GM12878 (cell line): ENCODE data around the gene CCDC66. TPM values are rescaled to one million over a fixed set of nuclear protein-coding genes. Genes with fewer than 3 reads are reported as not detected.
A peak's percentile ranks its signal among the peaks of the same experiment; 100 is the strongest.

Experiments used
- ATAC-seq: fragments of 200-7000 bp; cut with Tn5 transposase; 3 replicates; pipeline ENCODE4 v1.9.1; 2020; ENCODE audit warnings: mild to moderate bottlenecking, moderate library complexity
- BruUV-seq: library from RNA; stranded (reverse); fragments of 400-500 nt; replicated peaks from 2 replicates; lab custom pipeline; 2021; lab: Mats Ljungman, UMichigan
- CTCF ChIA-PET: fragments of 300-600 bp; sonication (Branson Sonifier 250); formaldehyde crosslinking; extraction: SDS; loops from one replicate; lab custom pipeline; 2021; ENCODE audit warnings: inconsistent platforms; lab: Yijun Ruan, JAX
- POLR2A ChIA-PET: fragments of 350-600 bp; formaldehyde crosslinking; extraction: SDS; loops from one replicate; lab custom pipeline; 2021; ENCODE audit warnings: inconsistent platforms; lab: Charles Lee
- RAD21 ChIA-PET: fragments of 300-600 bp; sonication (Branson Sonifier 250); formaldehyde crosslinking; loops from one replicate; lab custom pipeline; 2023; ENCODE audit warnings: antibody characterized with exemption; ENCODE audit not compliant: unreplicated experiment; lab: Charles Lee
- SMC1A ChIA-PET: fragments of 300-600 bp; sonication (Branson Sonifier 250); formaldehyde crosslinking; loops from one replicate; lab custom pipeline; 2023; ENCODE audit not compliant: unreplicated experiment, uncharacterized antibody; lab: Charles Lee
- DNase-seq: peaks from one replicate; pipeline ENCODE4 v3.0.0-alpha.2; 2011; ENCODE audit warnings: low read depth, low spot score
- FAIRE-seq: peaks from 3 replicates; lab custom pipeline; 2011; peaks lifted over from hg19 to GRCh38; lab: Jason Lieb, UNC
- H2AFZ ChIP-seq: 2 replicates; pipeline ENCODE4 v1.6.0; 2011; ENCODE audit warnings: low read depth, low read length, control low read depth; ENCODE audit not compliant: control insufficient read depth
- H3K27ac ChIP-seq: 2 replicates; pipeline ENCODE4 v1.5.1; 2011; ENCODE audit warnings: control low read depth; ENCODE audit not compliant: control insufficient read depth, insufficient read depth
- H3K27me3 ChIP-seq, 2 experiments: replicated peaks in 1 of 2; 2 replicates each; pipeline versions ENCODE4 v1.6.0 to v1.6.1; 2011; ENCODE audit warnings: low read length in 1 of 2; ENCODE audit not compliant: control insufficient read depth in 2 of 2, insufficient read depth in 2 of 2
- H3K36me3 ChIP-seq, 2 experiments: 2 replicates each; pipeline ENCODE4 v1.5.1; 2011; ENCODE audit warnings: low read length in 1 of 2; ENCODE audit not compliant: control insufficient read depth in 2 of 2, insufficient read depth in 2 of 2
- H3K4me1 ChIP-seq: 2 replicates; pipeline ENCODE4 v1.6.1; 2011; ENCODE audit warnings: mild to moderate bottlenecking, low read length, moderate library complexity, mixed read lengths; ENCODE audit not compliant: control insufficient read depth, insufficient read depth
- H3K4me2 ChIP-seq: 2 replicates; pipeline ENCODE4 v1.6.0; 2011; ENCODE audit warnings: control low read depth; ENCODE audit not compliant: control insufficient read depth, insufficient read depth
- H3K4me3 ChIP-seq: fragments of 200-600 bp; sonication (generic); 2 replicates; pipeline ENCODE4 v1.5.1; 2016
- H3K79me2 ChIP-seq: 2 replicates; pipeline ENCODE4 v1.6.0; 2011; ENCODE audit warnings: low read length; ENCODE audit not compliant: control insufficient read depth, insufficient read depth
- H3K9ac ChIP-seq: 2 replicates; pipeline ENCODE4 v1.8.0; 2011; ENCODE audit warnings: low read length, control low read depth, mixed read lengths; ENCODE audit not compliant: control insufficient read depth, insufficient read depth
- H3K9me3 ChIP-seq: replicated peaks from 3 replicates; pipeline ENCODE4 v1.5.1; 2011; ENCODE audit warnings: mild to moderate bottlenecking, low read length; ENCODE audit not compliant: control insufficient read depth, insufficient read depth
- H4K20me1 ChIP-seq: 2 replicates; pipeline ENCODE4 v1.6.0; 2011; ENCODE audit not compliant: control insufficient read depth, insufficient read depth
- BCL11A ChIP-seq: IDR thresholded peaks from 2 replicates; pipeline ENCODE4 v1.6.1; 2011; ENCODE audit warnings: low read depth, low read length
- BCL3 ChIP-seq: IDR thresholded peaks from 2 replicates; pipeline ENCODE4 v1.6.1; 2011; ENCODE audit warnings: borderline replicate concordance, low read depth, mild to moderate bottlenecking, moderate library complexity, low read length; ENCODE audit not compliant: insufficient read depth, poor library complexity, severe bottlenecking
- ELK1 ChIP-seq: IDR thresholded peaks from 2 replicates; pipeline ENCODE4 v1.6.1; 2012; ENCODE audit warnings: low read depth, low read length, improper control_type of control experiment
- FOS ChIP-seq: IDR thresholded peaks from 3 replicates; pipeline ENCODE4 v1.6.1; 2011; ENCODE audit warnings: borderline replicate concordance; ENCODE audit not compliant: insufficient read length; ENCODE audit errors: extremely low read depth
- HDAC6 ChIP-seq: fragments of 200-600 bp; sonication (generic); IDR thresholded peaks from one replicate; pipeline ENCODE4 v1.8.0; 2017; ENCODE audit warnings: antibody characterized with exemption; ENCODE audit not compliant: unreplicated experiment
- IRF3 ChIP-seq: fragments of 450-650 bp; IDR thresholded peaks from 2 replicates; pipeline ENCODE4 v1.6.1; 2014; ENCODE audit warnings: mild to moderate bottlenecking
- IRF5 ChIP-seq: fragments of 450-650 bp; IDR thresholded peaks from 2 replicates; pipeline ENCODE4 v1.6.1; 2017; ENCODE audit warnings: borderline replicate concordance
- POLR2AphosphoS5 ChIP-seq: IDR thresholded peaks from 2 replicates; pipeline ENCODE4 v1.6.1; 2011; ENCODE audit warnings: mild to moderate bottlenecking, low read length, inconsistent platforms
- SMARCA5 ChIP-seq: fragments of 450-650 bp; IDR thresholded peaks from 2 replicates; pipeline ENCODE4 v1.6.1; 2017; ENCODE audit warnings: mild to moderate bottlenecking
- TAF1 ChIP-seq: IDR thresholded peaks from 2 replicates; pipeline ENCODE4 v1.6.1; 2011; ENCODE audit warnings: mild to moderate bottlenecking, low read depth, low read length, borderline replicate concordance
- TBL1XR1 ChIP-seq: IDR thresholded peaks from 2 replicates; pipeline ENCODE4 v1.6.1; 2012; ENCODE audit warnings: low read depth, low read length, improper control_type of control experiment
- WRNIP1 ChIP-seq: IDR thresholded peaks from 2 replicates; pipeline ENCODE4 v1.6.1; 2011; ENCODE audit warnings: low read depth, low read length, improper control_type of control experiment, borderline replicate concordance
- ZNF217 ChIP-seq: fragments of 450-650 bp; IDR thresholded peaks from 2 replicates; pipeline ENCODE4 v1.6.1; 2017; ENCODE audit warnings: antibody characterized with exemption, mild to moderate bottlenecking
- WGBS: methylation state at CpG from one replicate; pipeline ENCODE4 v1.1.6; 2016; ENCODE audit warnings: low lambda C conversion rate; ENCODE audit not compliant: insufficient replicate concordance, insufficient coverage; ENCODE audit errors: missing lambda C conversion rate; 5-methylcytosine and 5-hydroxymethylcytosine counted together
- in situ Hi-C: fragments of 300-500 bp; cut with MboI; formaldehyde crosslinking; loops from 9 replicates; pipeline ENCODE4 v1.14.3; 2018; ENCODE audit warnings: mixed read lengths
- intact Hi-C: fragments of 100-400 bp; cut with micrococcal nuclease; formaldehyde crosslinking; loops from one replicate; pipeline ENCODE4 v1.14.2; 2022; ENCODE audit not compliant: unreplicated experiment
- polyA plus RNA-seq, 11 experiments: library from polyadenylated mRNA; depleted of rRNA in 4 of 11; unstranded in 6 of 11; stranded (reverse) in 5 of 11; fragments of >200 nt; fragmentation: Nextera tagmentation in 4 of 11; fragmentation: Illumina TruSeq in 1 of 11; extraction: Ambion mirVana in 4 of 11; extraction: Trizol in 1 of 11; gene quantifications; 1 replicate in 1 of 11; 2 replicates in 10 of 11; pipeline versions ENCODE4 v1.2.1 to v1.2.3, GENCODE V29; 2011 to 2016; ENCODE audit warnings: inconsistent platforms in 2 of 11, missing spikeins in 2 of 11, low read depth in 1 of 11
- total RNA-seq, 4 experiments: library from RNA; depleted of rRNA in 3 of 4; stranded (reverse); fragments of >200 nt in 3 of 4; fragmentation: Illumina TruSeq in 1 of 4; extraction: Trizol in 1 of 4; gene quantifications; 2 replicates each; pipeline versions ENCODE4 v1.2.1 to v1.2.3, GENCODE V29; 2013 to 2021

Gene CCDC66
- total and polyA plus RNA-seq, 10 of the 15 experiments (the other 5 are each of a cell fraction or from before 2014, with no cell fraction given): 9.4 to 31.9 (median 18.1) TPM

- no peaks in the 10 kb centered on the region for H3K9me3 ChIP-seq
- in situ Hi-C loops: no loop called here
- ChIA-PET SMC1A (interaction anchor here (0.7 to 2.1 kb wide), 11 partner anchors 10 to 359 kb away, joined by 3 to 5 read pairs (median 3); partner anchors contain the start of gene CCDC66), POLR2A (interaction anchor here (0.6 to 0.7 kb wide), 3 partner anchors 7 to 1587 kb away, joined by 3 to 4 read pairs (median 3); no protein-coding TSS in a partner anchor), CTCF (interaction anchor here (0.7 to 1.1 kb wide), 4 partner anchors 10 to 172 kb away, joined by 3 to 8 read pairs (median 4); partner anchors contain the start of genes ARHGEF3 and CCDC66), RAD21 (interaction anchor here (0.8 to 1.8 kb wide), 4 partner anchors 18 to 359 kb away, joined by 3 to 5 read pairs (median 3); no protein-coding TSS in a partner anchor)
- no peak for DNase-seq
- no peak for FAIRE-seq
- no peak overlapping the region for H3K4me3 ChIP-seq
- no peak overlapping the region for H2AFZ ChIP-seq
- peaks cover 0 to 17% of the 10 kb centered on the region in 2 experiments; a peak in 1 of 4 replicates for H3K36me3 ChIP-seq
- H3K4me1 ChIP-seq: no peaks in the 10 kb centered on the region
- peak; percentile 44 for ATAC-seq
- no peak overlapping the region for H3K9ac ChIP-seq
- no peaks in the 10 kb centered on the region for H3K27me3 ChIP-seq
- TF ChIP-seq IRF5 (no peak), WRNIP1 (no peak)
- no peaks in the 10 kb centered on the region for H4K20me1 ChIP-seq
- H3K4me2 ChIP-seq: no peak overlapping the region
- no TSS peak for BruUV-seq
- intact Hi-C loops: no loop called here
- no peak overlapping the region for H3K27ac ChIP-seq
- H3K79me2 ChIP-seq: no peaks in the 10 kb centered on the region
These were observed 72.5 kb downstream of the CCDC66 start for GRCh38 chr3:56629451-56629850.

GRCh38 chr3:56630966-56631365 lies 74.0 kb downstream of the CCDC66 start:
- ChIA-PET RAD21 (no interaction called here), CTCF (no interaction called here), POLR2A (no interaction called here), SMC1A (no interaction called here)
- Histone ChIP-seq H3K36me3 (peaks cover 0 to 21% of the 10 kb centered on the region in 2 experiments; a peak in 2 of 4 replicates), H3K27ac (no peak overlapping the region), H3K27me3 (no peaks in the 10 kb centered on the region), H3K79me2 (no peaks in the 10 kb centered on the region), H3K9ac (no peak overlapping the region), H3K4me2 (no peak overlapping the region), H3K9me3 (no peaks in the 10 kb centered on the region), H3K4me1 (no peaks in the 10 kb centered on the region), H3K4me3 (no peak overlapping the region), H4K20me1 (no peaks in the 10 kb centered on the region), H2AFZ (no peak overlapping the region)
- no peak for ATAC-seq
- intact Hi-C loops (no loop called here), in situ Hi-C loops (no loop called here)
- no peak for DNase-seq
- no peak for FAIRE-seq
- whole genome bisulfite sequencing: 100% methylated on average over 1 of the region's 1 CpG
- no TSS peak for BruUV-seq
- no peak for TF ChIP-seq SMARCA5
- TF ChIP-seq HDAC6: no peak
- no peak for TF ChIP-seq POLR2AphosphoS5
- TF ChIP-seq BCL3: no peak
- TF ChIP-seq FOS: no peak
- TF ChIP-seq TAF1: no peak
- TF ChIP-seq TBL1XR1: no peak
- no peak for TF ChIP-seq IRF3
- no peak for TF ChIP-seq ELK1
- no peak for TF ChIP-seq ZNF217
- no peak for TF ChIP-seq BCL11A
